Lower lobe of right lung (tissue), 2 donors: ENCODE results near the gene OTOF. TPM values are rescaled to one million over a fixed set of nuclear protein-coding genes. Genes with fewer than 3 reads are reported as not detected.

Experiments used
- ATAC-seq, 2 donors: fragments of 200-7000 bp; cut with Tn5 transposase; one replicate each; pipeline ENCODE4 v1.9.1; 2020 to 2022; ENCODE audit warnings: mild to moderate bottlenecking in 2 of 2, moderate library complexity in 2 of 2
- DNase-seq: peaks from one replicate; pipeline ENCODE4 v3.0.0-alpha.2; 2020
- H3K27ac ChIP-seq: fragments of 200-600 bp; one replicate; pipeline ENCODE4 v1.8.0; 2022
- H3K27me3 ChIP-seq: fragments of 200-600 bp; one replicate; pipeline ENCODE4 v1.8.0; 2022; ENCODE audit warnings: low read depth
- H3K36me3 ChIP-seq: fragments of 200-600 bp; one replicate; pipeline ENCODE4 v1.8.0; 2022; ENCODE audit warnings: mild to moderate bottlenecking
- H3K4me1 ChIP-seq: fragments of 200-600 bp; one replicate; pipeline ENCODE4 v1.8.0; 2022
- H3K4me3 ChIP-seq: fragments of 200-600 bp; one replicate; pipeline ENCODE4 v1.8.0; 2022; ENCODE audit warnings: mild to moderate bottlenecking
- H3K9me3 ChIP-seq: fragments of 200-600 bp; one replicate; pipeline ENCODE4 v1.8.0; 2022
- CTCF ChIP-seq: fragments of 200-600 bp; IDR thresholded peaks from one replicate; pipeline ENCODE4 v1.8.0; 2022; ENCODE audit warnings: antibody characterized with exemption, mild to moderate bottlenecking
- intact Hi-C: fragments of 100-400 bp; cut with DNase I; formaldehyde crosslinking; loops from one replicate; pipeline ENCODE4 v1.11.0; 2022
- total RNA-seq: library from RNA; stranded (reverse); fragmentation: NEBNext Ultra II Directional; extraction: Animal tissue kit (Norgen Biotek cat#: 25700); gene quantifications from one replicate; pipeline ENCODE4 v1.2.1, GENCODE V29; 2021
- donor health status: DM: no; HTN: yes; CAD: no; lungs with severe emphysema.

OTOF gene
- total RNA-seq, 1 donor from 2014 or later = 0.35 TPM

GRCh38 chr2:26510344-26510973 is 32.5 kb upstream of the OTOF start:
- Histone ChIP-seq H3K4me1 (no peaks in the 10 kb centered on the region), H3K4me3 (no peak overlapping the region), H3K36me3 (no peaks in the 10 kb centered on the region), H3K27me3 (no peaks in the 10 kb centered on the region), H3K27ac (no peak overlapping the region), H3K9me3 (no peaks in the 10 kb centered on the region)
- intact Hi-C loops = no loop called here
- ATAC-seq (no peak), DNase-seq (no peak)
- TF ChIP-seq CTCF = no peak

GRCh38 chr2:26509141-26509540 is 31.2 kb upstream of the OTOF start:
- no peaks in the 10 kb centered on the region for H3K36me3 ChIP-seq
- no peak overlapping the region for H3K4me3 ChIP-seq
- no peaks in the 10 kb centered on the region for H3K27me3 ChIP-seq
- intact Hi-C loops = no loop called here
- no peak overlapping the region for H3K27ac ChIP-seq
- DNase-seq = no peak
- no peak for TF ChIP-seq CTCF
- ATAC-seq = no peak
- no peaks in the 10 kb centered on the region for H3K9me3 ChIP-seq
- H3K4me1 ChIP-seq = no peaks in the 10 kb centered on the region

- no peaks in the 10 kb centered on the region for H3K36me3 ChIP-seq
- TF ChIP-seq CTCF = no peak
- intact Hi-C loops = no loop called here
- H3K9me3 ChIP-seq = no peaks in the 10 kb centered on the region
- no peaks in the 10 kb centered on the region for H3K27me3 ChIP-seq
- peaks cover 10% of the 10 kb centered on the region for H3K4me1 ChIP-seq
- DNase-seq (no peak), ATAC-seq (no peak)
- H3K4me3 ChIP-seq = no peak overlapping the region
- H3K27ac ChIP-seq = no peak overlapping the region
These were observed 30.0 kb upstream of the OTOF start for GRCh38 chr2:26507932-26508331.

- Histone ChIP-seq H3K4me1 (peaks cover 11% of the 10 kb centered on the region), H3K9me3 (no peaks in the 10 kb centered on the region), H3K36me3 (no peaks in the 10 kb centered on the region), H3K27ac (no peak overlapping the region), H3K27me3 (no peaks in the 10 kb centered on the region), H3K4me3 (no peak overlapping the region)
- intact Hi-C loops = no loop called here
- no peak for DNase-seq
- no peak for TF ChIP-seq CTCF
- ATAC-seq = no peak
These were observed 29.2 kb upstream of the OTOF start for GRCh38 chr2:26507088-26507487.

GRCh38 chr2:26506279-26506678 is 28.4 kb upstream of the OTOF start:
- no peak for TF ChIP-seq CTCF
- no peak overlapping the region for H3K4me3 ChIP-seq
- no peaks in the 10 kb centered on the region for H3K27me3 ChIP-seq
- H3K36me3 ChIP-seq = no peaks in the 10 kb centered on the region
- no peak for ATAC-seq
- DNase-seq = no peak
- H3K9me3 ChIP-seq = no peaks in the 10 kb centered on the region
- intact Hi-C loops = no loop called here
- H3K4me1 ChIP-seq = peaks cover 11% of the 10 kb centered on the region
- no peak overlapping the region for H3K27ac ChIP-seq

GRCh38 chr2:26504002-26504401 is 26.1 kb upstream of the OTOF start:
- Histone ChIP-seq H3K4me1 (peaks cover 11% of the 10 kb centered on the region), H3K27me3 (no peaks in the 10 kb centered on the region), H3K36me3 (no peaks in the 10 kb centered on the region), H3K4me3 (peak overlapping the region; percentile 52), H3K27ac (no peak overlapping the region), H3K9me3 (no peaks in the 10 kb centered on the region)
- ATAC-seq (no peak), DNase-seq (no peak)
- no peak for TF ChIP-seq CTCF
- intact Hi-C loops = no loop called here
